ENCODE results near the gene RDH16. TPM values are rescaled to one million over a fixed set of nuclear protein-coding genes. Genes with fewer than 3 reads are reported as not detected.
"Not testable (repeated sequence)": the region's sequence is repeated elsewhere in the genome, so short reads cannot be mapped to it uniquely, and the experiment has no call there.

The RDH16 gene
- polyA plus RNA-seq, 6 donors from 2014 or later: 0.41 TPM; not detected in 5

DNA sequence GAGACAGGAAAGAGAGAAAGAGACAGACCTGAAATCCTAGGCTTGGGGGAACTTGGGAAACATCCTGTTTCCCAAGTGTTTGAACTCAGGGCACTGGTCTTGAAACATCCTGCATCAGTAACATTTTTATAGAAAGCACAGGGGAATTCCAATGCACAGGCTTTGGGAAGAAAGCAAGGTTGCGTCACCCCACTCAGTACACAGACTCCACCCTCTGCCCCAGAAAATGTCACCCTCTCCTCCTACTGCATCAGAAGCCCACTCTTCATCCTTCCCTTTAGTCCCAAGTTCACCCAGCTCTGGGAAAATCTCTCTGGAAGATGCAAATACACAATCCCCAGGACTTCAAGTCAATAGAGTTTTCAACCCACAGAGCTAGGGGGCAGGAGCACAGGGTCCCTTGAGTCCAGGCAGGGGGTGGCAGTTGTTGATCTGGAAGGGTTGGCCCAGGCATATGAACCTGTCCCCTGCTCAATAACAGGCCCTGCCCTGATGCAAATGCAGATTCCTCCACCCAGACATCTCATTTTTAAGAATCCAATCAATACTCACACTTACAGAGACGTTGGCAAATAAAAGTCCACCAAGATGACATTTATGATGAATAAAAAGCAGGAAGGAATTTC, 1.7 kb downstream of the RDH16 start:
- ATAC-seq (ENCODE audit: low read depth in 2 of 2) (no peak), DNase-seq (no peak)
- Mint-ChIP-seq H3K27me3 (peaks cover 10 to 25% (median 25%) of the 10 kb centered on the region in 3 donors), H3K4me3 (no peak overlapping the region), H3K4me1 (no peaks in the 10 kb centered on the region), H3K27ac (no peak overlapping the region), H3K9me3 (peaks cover 0 to 22% (median 10%) of the 10 kb centered on the region in 7 donors), H3K36me3 (peaks cover 13 to 21% of the 10 kb centered on the region in 2 donors)

DNA sequence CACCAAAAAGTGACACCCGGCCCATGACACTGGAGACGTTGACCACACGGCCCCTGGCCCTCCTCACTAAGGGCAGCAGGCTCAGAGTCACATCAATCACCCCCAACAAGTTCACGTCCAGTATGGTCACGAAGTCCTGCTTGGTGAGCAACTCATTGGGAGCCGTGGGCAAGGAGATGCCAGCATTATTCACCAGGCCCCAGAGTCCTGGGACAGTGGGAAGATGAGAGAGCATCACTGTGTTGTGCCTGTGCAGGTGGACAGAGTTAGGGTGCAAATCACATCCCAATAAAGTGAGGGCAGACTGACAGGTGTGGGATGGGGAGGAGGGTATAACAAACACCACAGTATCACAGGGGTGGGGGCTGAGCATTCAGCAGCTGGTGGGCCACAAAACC, 2.5 kb downstream of the RDH16 start:
- no peaks in the 10 kb centered on the region for H3K4me1 Mint-ChIP-seq
- DNase-seq (no peak), ATAC-seq (ENCODE audit: low read depth in 2 of 2) (no peak)
- peaks cover 13 to 21% of the 10 kb centered on the region in 2 donors for H3K36me3 Mint-ChIP-seq
- no peak overlapping the region for H3K27ac Mint-ChIP-seq
- peaks cover 0 to 22% (median 10%) of the 10 kb centered on the region in 7 donors for H3K9me3 Mint-ChIP-seq
- H3K4me3 Mint-ChIP-seq: no peak overlapping the region
- H3K27me3 Mint-ChIP-seq: peaks cover 10 to 25% (median 19%) of the 10 kb centered on the region in 3 donors

DNA sequence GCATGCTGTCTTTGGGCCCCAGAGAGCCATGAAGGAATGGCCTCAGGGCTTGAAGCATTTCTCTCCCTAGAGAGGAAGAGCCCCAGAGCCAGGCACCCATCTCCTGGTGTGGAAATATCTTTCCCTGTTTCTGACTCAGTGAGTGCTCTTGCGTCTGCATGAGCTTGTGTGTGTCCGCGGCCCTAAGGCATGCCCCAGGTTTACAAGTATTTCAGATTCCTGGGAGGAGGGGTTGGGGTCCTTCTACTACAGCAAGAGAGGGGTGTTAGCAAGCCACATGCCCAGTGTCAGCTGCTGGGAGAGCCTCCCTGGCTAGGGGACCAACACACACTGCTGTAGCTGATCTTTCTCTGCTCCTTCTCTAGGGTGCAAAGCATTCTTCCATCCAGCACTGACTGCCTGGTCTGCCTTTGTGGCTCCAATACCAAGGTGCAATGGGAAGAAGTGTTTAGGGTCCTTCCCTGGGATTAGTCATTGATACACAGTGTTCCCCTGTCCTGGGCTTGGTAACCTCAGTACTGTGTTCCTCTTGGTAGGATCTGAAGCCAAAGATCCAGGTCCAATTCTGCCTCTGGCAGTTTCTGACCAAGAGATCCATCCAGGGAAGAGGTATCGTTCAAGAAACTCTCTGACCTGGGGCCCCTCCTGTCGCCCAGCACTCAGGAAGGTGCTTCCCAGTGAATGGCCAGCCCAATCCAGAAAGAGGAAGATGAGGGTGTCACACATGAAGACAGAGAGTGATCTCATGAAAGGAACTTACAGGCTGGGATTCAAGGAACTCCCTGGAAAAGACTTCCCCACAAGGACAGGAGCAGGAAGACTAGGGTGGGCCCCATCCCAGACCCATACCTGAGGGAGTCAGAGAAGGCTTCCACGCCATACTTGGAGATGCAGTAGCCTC, 3.1 kb downstream of the RDH16 start:
- peaks cover 0 to 17% (median 8%) of the 10 kb centered on the region in 7 donors for H3K9me3 Mint-ChIP-seq
- H3K36me3 Mint-ChIP-seq: peaks cover 13 to 19% of the 10 kb centered on the region in 2 donors
- peaks cover 5 to 20% (median 15%) of the 10 kb centered on the region in 3 donors for H3K27me3 Mint-ChIP-seq
- H3K4me3 Mint-ChIP-seq: no peak overlapping the region
- H3K27ac Mint-ChIP-seq: no peak overlapping the region
- DNase-seq (no peak), ATAC-seq (ENCODE audit: low read depth in 2 of 2) (no peak)
- no peaks in the 10 kb centered on the region for H3K4me1 Mint-ChIP-seq

- ATAC-seq (ENCODE audit: low read depth in 2 of 2) (no peak), DNase-seq (no peak)
- H3K27me3 Mint-ChIP-seq: peaks cover 4 to 17% (median 11%) of the 10 kb centered on the region in 3 donors
- H3K4me3 Mint-ChIP-seq: no peak overlapping the region
- H3K36me3 Mint-ChIP-seq: peaks cover 13 to 16% of the 10 kb centered on the region in 2 donors
- peaks cover 0 to 15% (median 8%) of the 10 kb centered on the region in 7 donors for H3K9me3 Mint-ChIP-seq
- no peak overlapping the region for H3K27ac Mint-ChIP-seq
- H3K4me1 Mint-ChIP-seq: no peaks in the 10 kb centered on the region
Measured at GRCh38 chr12:56953314-56953713, 4.1 kb downstream of the RDH16 start.

- Mint-ChIP-seq H3K4me1 (no peaks in the 10 kb centered on the region), H3K4me3 (no peak overlapping the region), H3K9me3 (peaks cover 0 to 13% (median 0%) of the 10 kb centered on the region in 7 donors), H3K27ac (no peak overlapping the region), H3K36me3 (peaks cover 6 to 8% of the 10 kb centered on the region in 2 donors), H3K27me3 (peaks cover 0 to 10% (median 9%) of the 10 kb centered on the region in 3 donors)
- ATAC-seq (ENCODE audit: low read depth in 2 of 2): no peak
- no peak for DNase-seq
Measured at GRCh38 chr12:56951582-56952339, 5.6 kb downstream of the RDH16 start.

- Mint-ChIP-seq H3K4me1 (no peaks in the 10 kb centered on the region), H3K27ac (no peak overlapping the region), H3K36me3 (peaks cover 6 to 8% of the 10 kb centered on the region in 2 donors), H3K4me3 (no peak overlapping the region), H3K9me3 (peaks cover 0 to 31% (median 8%) of the 10 kb centered on the region in 7 donors), H3K27me3 (peaks cover 0 to 12% (median 9%) of the 10 kb centered on the region in 3 donors)
- DNase-seq: no peak
- ATAC-seq (ENCODE audit: low read depth in 2 of 2): no peak
Measured at GRCh38 chr12:56948881-56949280, 8.5 kb downstream of the RDH16 start.

DNA sequence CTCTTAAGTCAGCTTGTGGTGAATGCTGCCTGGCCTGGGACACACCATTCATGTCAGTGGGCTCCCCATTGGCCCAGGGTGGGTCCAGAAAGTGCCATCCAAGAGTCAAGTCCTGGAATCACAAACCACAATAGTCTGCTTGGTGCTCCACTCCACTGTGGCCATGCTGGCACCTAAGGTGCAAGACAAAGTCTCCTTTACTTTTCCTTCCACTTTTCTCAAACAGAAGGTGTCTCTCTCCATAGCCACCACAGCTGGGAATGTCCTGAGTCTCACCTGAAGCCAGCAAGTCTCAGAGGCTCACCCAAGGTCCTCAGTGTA, 9.0 kb downstream of the RDH16 start:
- no peak overlapping the region for H3K4me3 Mint-ChIP-seq
- DNase-seq (no peak), ATAC-seq (ENCODE audit: low read depth in 2 of 2) (no peak)
- H3K27me3 Mint-ChIP-seq: peaks cover 0 to 16% (median 9%) of the 10 kb centered on the region in 3 donors
- no peaks in the 10 kb centered on the region for H3K4me1 Mint-ChIP-seq
- peaks cover 8 to 11% of the 10 kb centered on the region in 2 donors for H3K36me3 Mint-ChIP-seq
- peaks cover 0 to 36% (median 12%) of the 10 kb centered on the region in 7 donors for H3K9me3 Mint-ChIP-seq
- no peak overlapping the region for H3K27ac Mint-ChIP-seq

- H3K4me1 Mint-ChIP-seq: no peaks in the 10 kb centered on the region
Measured at GRCh38 chr12:56947633-56948456, 9.6 kb downstream of the RDH16 start.

GRCh38 chr12:56943878-56944277, 13.5 kb downstream of the RDH16 start:
- Mint-ChIP-seq H3K27ac (no peak overlapping the region), H3K9me3 (peaks cover 0 to 47% (median 17%) of the 10 kb centered on the region in 7 donors), H3K4me3 (no peak overlapping the region), H3K36me3 (peaks cover 0 to 9% of the 10 kb centered on the region in 2 donors), H3K4me1 (no peaks in the 10 kb centered on the region), H3K27me3 (peaks cover 0 to 23% (median 19%) of the 10 kb centered on the region in 3 donors)
- DNase-seq (no peak), ATAC-seq (ENCODE audit: low read depth in 2 of 2) (no peak)

More at GRCh38 chr12:56947633-56948456, 9.6 kb downstream of the RDH16 start:
- peaks cover 6 to 15% of the 10 kb centered on the region in 2 donors for H3K36me3 Mint-ChIP-seq
- peaks cover 0 to 42% (median 17%) of the 10 kb centered on the region in 7 donors for H3K9me3 Mint-ChIP-seq
- no peak overlapping the region for H3K27ac Mint-ChIP-seq
- ATAC-seq (ENCODE audit: low read depth in 2 of 2) (no peak), DNase-seq (no peak)
- no peak overlapping the region for H3K4me3 Mint-ChIP-seq
- H3K27me3 Mint-ChIP-seq: peaks cover 0 to 17% (median 7%) of the 10 kb centered on the region in 3 donors

GRCh38 chr12:56943374-56943773, 14.0 kb downstream of the RDH16 start:
- Mint-ChIP-seq H3K27me3 (peaks cover 0 to 23% (median 19%) of the 10 kb centered on the region in 3 donors), H3K9me3 (peaks cover 0 to 47% (median 17%) of the 10 kb centered on the region in 7 donors)
- H3K4me1 Mint-ChIP-seq; DNase-seq; ATAC-seq (ENCODE audit: low read depth in 2 of 2); H3K36me3 Mint-ChIP-seq; H3K27ac Mint-ChIP-seq; H3K4me3 Mint-ChIP-seq: not testable (repeated sequence)

GRCh38 chr12:56941299-56942017, 15.9 kb downstream of the RDH16 start:
- peaks cover 0 to 34% (median 29%) of the 10 kb centered on the region in 3 donors for H3K27me3 Mint-ChIP-seq
- peaks cover 0 to 9% of the 10 kb centered on the region in 2 donors for H3K36me3 Mint-ChIP-seq
- ATAC-seq (ENCODE audit: low read depth in 2 of 2) (no peak), DNase-seq (no peak)
- no peaks in the 10 kb centered on the region for H3K4me1 Mint-ChIP-seq
- peak overlapping the region in 1 of 8 donors; percentile 44 for H3K4me3 Mint-ChIP-seq
- H3K27ac Mint-ChIP-seq: no peak overlapping the region
- peaks cover 0 to 37% (median 12%) of the 10 kb centered on the region in 7 donors for H3K9me3 Mint-ChIP-seq

DNA sequence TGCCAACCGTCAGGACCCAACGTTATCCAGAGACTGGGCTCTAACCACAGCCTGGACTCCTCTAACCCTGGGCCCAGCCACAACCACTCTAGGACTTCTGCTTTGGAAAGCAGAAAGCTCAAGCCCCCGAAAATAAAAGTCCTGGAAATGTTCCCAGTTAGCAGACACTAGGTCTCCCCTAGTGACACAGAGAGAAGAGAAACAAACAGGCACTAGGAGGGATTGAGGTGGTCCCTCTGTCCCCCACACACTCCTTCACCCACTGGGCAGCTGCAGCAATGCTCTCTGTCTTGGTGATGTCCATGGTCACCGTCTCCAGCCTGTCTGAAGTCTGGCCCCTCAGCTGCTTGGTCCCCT, 16.5 kb downstream of the RDH16 start:
- not testable (repeated sequence) for DNase-seq, H3K36me3 Mint-ChIP-seq, H3K4me1 Mint-ChIP-seq

More for the DNA sequence above, 16.5 kb downstream of the RDH16 start:
- Mint-ChIP-seq H3K9me3 (peaks cover 0 to 36% (median 12%) of the 10 kb centered on the region in 7 donors), H3K27me3 (peaks cover 2 to 37% (median 29%) of the 10 kb centered on the region in 3 donors)
- not testable (repeated sequence) for H3K27ac Mint-ChIP-seq; H3K4me3 Mint-ChIP-seq; ATAC-seq (ENCODE audit: low read depth in 2 of 2)

Data from naive B cell (primary cell).